GM21515 (cell line): ENCODE data around the gene CLEC19A.

Source experiments
- ATAC-seq: cut with Tn5 transposase; IDR thresholded peaks from one replicate; pipeline ENCODE4 v1.9.1; 2021; ENCODE audit not compliant: unreplicated experiment

Gene CLEC19A

GRCh38 chr16:19285431-19285830 is at the start of gene CLEC19A:
Gene CLEC19A (plus strand): TSS chr16:19285731. CDS start chr16:19285852, 121 bp downstream.
- no peak for ATAC-seq

DNA sequence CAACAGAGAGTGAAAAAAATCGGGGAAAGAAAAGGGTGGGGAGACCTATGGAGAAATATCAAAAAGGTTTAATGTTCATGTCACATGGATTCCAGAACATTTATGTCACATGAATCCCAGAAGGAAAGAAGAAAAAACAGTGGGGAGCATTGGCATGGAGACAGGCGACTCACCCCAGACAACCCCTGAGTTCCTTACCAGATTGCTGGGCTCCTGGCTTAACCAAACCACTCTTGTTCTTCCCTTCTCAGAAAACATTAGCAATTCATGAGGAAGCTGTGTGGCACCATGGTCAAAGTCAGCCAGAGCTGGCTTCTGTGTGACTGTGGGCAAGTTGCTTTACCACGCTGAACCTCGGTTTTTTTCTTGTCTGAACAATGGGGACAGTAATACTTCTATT is 49.6 kb upstream of the CLEC19A start:
- ATAC-seq = no peak

GRCh38 chr16:19236561-19237209 is 48.8 kb upstream of the CLEC19A start:
- no peak for ATAC-seq

GRCh38 chr16:19238406-19238805 is 47.1 kb upstream of the CLEC19A start:
- no peak for ATAC-seq

DNA sequence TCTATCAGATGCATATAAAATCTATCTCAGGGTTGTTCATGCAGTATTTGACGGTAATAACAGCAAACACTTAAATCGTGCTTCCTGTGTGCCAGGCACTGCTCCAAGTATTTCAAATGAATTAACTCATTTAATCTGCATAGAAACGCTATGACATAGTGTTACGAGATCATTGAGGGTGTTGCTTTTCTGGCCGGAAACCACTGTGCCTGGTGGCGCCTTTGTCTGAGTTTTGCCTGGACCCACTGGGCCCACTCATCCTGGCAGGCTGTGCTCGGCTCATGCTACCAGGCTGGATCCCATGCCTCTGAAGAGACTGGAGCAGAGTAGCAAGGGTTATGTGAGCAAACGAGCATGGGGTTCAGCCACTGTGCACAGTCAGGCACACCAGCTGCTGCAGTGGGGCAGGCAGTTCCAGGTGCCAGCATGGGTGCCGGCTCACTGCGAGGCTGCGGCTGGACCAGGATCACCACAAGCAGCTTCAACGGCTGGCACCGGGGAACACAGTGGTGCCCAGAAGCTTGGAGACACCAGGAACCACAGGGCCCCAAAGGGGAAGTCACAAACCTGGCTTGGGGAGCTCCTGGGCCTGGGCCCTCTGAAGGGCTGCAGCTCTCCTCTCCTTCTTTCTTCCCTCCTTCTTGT is 45.9 kb upstream of the CLEC19A start:
- no peak for ATAC-seq

GRCh38 chr16:19240494-19240893 is 45.0 kb upstream of the CLEC19A start:
- ATAC-seq = no peak

DNA sequence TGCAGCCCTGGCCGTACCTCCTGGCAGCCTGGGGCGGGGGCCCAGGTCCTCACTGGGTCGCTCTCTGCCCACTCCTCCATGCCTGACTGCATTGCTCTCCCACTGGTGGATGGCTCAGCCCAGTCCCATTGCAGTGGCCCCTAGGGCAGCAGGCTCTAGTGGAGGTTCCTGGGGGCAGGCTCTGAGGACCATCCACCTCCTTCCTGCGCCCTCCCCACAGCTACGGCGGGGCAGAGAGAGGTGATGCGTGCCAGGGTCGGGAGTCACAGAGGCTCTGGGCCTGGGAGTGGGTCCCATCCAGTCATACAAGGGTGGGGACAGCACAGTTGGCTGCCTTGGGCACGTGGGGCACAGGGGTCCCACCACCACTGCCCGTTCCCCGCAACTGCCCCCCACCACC is 44.0 kb upstream of the CLEC19A start:
- no peak for ATAC-seq

DNA sequence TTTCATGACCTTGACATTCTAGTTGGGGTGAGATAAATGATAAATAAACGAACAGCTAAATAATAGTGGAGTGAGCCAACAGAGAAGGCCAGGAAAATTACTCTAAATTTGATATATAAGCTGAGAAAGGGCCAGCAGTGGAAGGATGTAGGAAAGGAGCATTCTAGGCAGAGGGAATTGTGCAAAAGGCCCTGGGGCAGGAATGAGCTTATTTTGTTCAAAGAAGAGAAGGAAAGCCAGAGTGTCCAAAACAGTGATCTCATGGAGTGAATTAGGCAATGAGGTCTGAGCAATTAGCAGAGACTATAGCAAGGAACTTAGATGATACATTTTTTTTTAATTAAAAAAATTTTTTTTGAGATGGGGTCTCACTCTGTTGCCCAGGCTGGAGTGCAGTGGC is 43.3 kb upstream of the CLEC19A start:
- ATAC-seq = no peak

GRCh38 chr16:19242987-19243575 is 42.5 kb upstream of the CLEC19A start:
- no peak for ATAC-seq

- no peak for ATAC-seq
These were observed 40.1 kb upstream of the CLEC19A start for GRCh38 chr16:19245326-19245925.

DNA sequence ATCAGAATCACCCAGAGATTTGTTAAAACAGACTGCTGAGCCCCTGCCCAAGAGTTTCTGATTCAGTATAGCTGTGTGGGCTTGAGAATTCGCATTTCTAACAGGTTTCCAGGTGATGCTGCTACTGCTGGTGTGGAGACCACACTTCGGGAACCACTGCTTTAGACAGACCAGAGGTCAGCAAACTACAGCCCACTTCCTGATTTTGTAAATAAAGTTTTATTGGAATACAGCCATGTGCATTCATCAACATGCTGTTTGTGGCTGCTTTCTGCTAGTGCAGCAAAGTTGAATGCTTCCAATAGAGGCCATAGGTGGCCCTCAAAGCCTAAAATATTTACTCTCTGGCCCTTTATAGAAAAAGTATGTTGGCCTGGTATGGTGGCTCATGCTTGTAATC is 32.6 kb upstream of the CLEC19A start:
- no peak for ATAC-seq

- no peak for ATAC-seq
These were observed 30.9 kb upstream of the CLEC19A start for GRCh38 chr16:19254611-19255010.

GRCh38 chr16:19264123-19264673 is 21.3 kb upstream of the CLEC19A start:
- no peak for ATAC-seq

DNA sequence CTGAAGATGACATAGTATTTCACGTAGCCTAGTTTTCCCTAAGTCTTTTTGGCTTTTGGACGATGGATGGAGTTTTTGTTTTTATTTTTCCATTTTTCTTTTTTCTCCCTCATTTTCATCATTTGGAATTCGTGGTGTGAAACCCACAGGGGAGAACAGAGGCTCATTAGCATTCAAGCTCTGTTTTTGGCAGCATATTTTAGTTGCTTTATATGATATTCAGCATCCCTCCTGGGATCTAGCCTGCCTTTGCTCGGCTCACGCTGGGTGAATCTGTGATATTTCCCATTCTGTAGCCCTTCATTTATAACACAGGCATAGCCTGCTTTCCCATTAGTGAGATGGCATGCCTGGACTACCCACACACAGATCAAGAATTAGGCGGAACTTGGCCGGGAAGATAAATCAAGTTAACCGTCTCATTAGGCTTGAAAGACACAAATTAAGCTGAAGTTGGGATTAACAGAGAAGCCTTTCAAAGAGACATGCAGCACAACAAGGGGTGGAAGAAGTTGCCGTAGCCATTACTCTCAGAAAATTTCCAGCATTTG is 20.1 kb upstream of the CLEC19A start:
- ATAC-seq = no peak

DNA sequence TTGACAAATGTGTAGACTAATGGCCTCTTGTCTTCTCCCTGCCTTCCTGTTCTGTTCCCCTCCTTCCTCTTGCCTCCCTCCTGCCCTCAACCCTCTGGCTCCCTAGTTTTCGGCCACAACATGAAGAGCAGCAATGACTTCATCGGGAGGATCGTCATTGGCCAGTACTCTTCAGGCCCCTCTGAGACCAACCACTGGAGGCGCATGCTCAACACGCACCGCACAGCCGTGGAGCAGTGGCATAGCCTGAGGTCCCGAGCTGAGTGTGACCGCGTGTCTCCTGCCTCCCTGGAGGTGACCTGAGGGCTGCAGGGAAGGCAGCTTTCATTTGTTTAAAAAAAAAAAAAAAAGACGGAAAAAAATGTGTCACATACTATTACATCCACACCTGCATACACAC is 18.8 kb upstream of the CLEC19A start:
- no peak for ATAC-seq

GRCh38 chr16:19269098-19269497 is 16.4 kb upstream of the CLEC19A start:
- no peak for ATAC-seq

- ATAC-seq = no peak
These were observed 11.2 kb upstream of the CLEC19A start for GRCh38 chr16:19274165-19274797.

GRCh38 chr16:19278403-19278802 is 7.1 kb upstream of the CLEC19A start:
- ATAC-seq = no peak

DNA sequence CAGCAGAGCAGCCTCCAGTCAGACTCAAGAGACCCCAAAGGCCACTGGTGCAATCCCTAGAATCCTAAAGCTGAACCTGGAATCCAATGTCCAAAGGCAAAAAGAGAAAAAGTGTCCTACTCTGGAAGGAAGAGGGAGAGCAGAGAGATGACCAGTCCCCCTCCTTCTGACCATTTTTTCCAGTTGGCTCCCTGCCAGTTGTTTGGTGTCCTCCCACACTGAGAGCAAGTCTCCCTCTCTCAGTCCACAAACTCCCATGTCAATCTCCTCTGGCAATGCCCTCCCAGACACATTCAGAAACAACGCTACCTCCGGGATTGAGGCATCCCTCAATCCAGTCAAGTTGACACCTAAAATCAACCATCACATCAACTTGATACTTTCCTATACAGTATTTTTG is 4.3 kb upstream of the CLEC19A start:
- no peak for ATAC-seq

DNA sequence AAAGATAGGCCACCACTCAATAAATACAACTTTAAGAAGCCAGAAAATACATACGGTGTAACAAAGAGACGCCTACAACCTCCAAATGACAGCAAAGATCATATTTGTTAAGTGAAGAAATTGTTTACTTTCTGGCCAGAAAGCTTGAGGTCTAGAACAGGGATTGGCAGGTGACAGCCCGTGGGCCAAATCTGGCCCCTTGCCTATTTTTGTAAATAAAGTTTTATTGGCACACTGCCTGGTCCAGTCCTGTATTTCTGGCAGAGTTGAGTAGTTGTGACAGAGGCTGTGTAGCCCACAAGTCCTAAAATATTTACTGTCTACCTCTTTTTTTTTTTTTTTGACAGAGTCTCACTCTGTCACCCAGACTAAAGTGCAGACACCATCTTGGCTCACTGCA is 3.4 kb upstream of the CLEC19A start:
- no peak for ATAC-seq

DNA sequence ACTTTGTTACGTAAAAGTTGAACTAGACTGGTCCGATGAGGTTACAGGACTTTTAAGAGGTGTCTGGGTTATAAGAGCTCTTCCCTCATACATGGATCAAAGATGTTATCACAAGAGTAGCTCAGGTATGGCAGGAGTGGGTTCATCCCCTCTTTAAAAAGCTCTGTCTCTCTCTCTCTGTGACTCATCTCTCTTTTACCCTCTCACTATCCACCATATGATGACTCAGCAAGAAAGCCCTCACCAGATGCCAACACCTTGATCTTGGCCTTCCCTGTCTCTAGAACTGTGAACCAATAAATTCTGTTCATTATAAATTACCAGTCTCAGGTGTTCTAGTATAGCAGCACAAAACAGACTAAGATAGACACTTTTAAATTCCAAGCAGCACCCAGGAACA is 1.9 kb upstream of the CLEC19A start:
- ATAC-seq = no peak
